Subcutaneous abdominal adipose tissue (tissue), 5 donors: ENCODE measurements around the gene SORCS3.

Source experiments
- H3K27ac ChIP-seq: one replicate; pipeline ENCODE4 v1.7.0; 2013; ENCODE audit warnings: low read depth, mild to moderate bottlenecking, inconsistent platforms, low read length, moderate library complexity
- H3K27me3 ChIP-seq, 5 donors: one replicate each; pipeline ENCODE4 v1.7.0; 2013; ENCODE audit warnings: low read length in 5 of 5, inconsistent platforms in 1 of 5; ENCODE audit not compliant: control insufficient read depth in 5 of 5, insufficient read depth in 4 of 5
- H3K36me3 ChIP-seq, 5 donors: one replicate each; pipeline ENCODE4 v1.7.0; 2013; ENCODE audit warnings: low read length in 5 of 5; ENCODE audit not compliant: control insufficient read depth in 5 of 5, insufficient read depth in 5 of 5
- H3K4me1 ChIP-seq, 5 donors: one replicate each; pipeline ENCODE4 v1.7.0; 2013; ENCODE audit warnings: low read length in 5 of 5, mild to moderate bottlenecking in 3 of 5, moderate library complexity in 1 of 5; ENCODE audit not compliant: control insufficient read depth in 5 of 5, insufficient read depth in 5 of 5
- H3K4me3 ChIP-seq, 5 donors: one replicate each; pipeline ENCODE4 v1.7.0; 2013; ENCODE audit warnings: low read length in 5 of 5, low read depth in 1 of 5
- H3K9ac ChIP-seq, 5 donors: one replicate each; pipeline ENCODE4 v1.7.0; 2013; ENCODE audit warnings: low read length in 5 of 5, mild to moderate bottlenecking in 4 of 5, moderate library complexity in 3 of 5
- H3K9me3 ChIP-seq, 5 donors: one replicate each; pipeline ENCODE4 v1.7.0; 2013; ENCODE audit warnings: low read length in 5 of 5; ENCODE audit not compliant: control insufficient read depth in 5 of 5
- donor health status: healthy.
- donor health status: healthy.
- donor health status: healthy.
- donor health status: healthy.
- donor health status: healthy.

Gene SORCS3

DNA sequence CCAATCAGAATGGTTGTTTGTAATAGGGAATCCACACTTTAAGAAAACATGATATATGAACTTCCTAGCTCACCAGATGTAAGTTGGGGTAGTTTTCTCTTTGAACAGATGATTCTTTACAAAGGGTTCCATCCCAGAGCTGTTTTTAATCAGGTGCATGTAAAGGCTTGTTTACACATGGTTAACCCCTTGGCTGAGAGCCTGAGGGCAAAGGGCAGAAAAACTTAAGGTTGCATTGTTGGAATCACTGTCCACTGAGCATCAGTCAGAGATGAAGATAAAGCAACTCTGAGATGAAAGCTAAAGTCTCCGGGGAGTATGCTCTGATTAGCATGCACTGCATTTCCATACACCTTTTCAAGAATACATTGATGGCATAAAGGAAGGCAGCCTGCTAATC lies 518.2 kb downstream of the SORCS3 start:
- no peak overlapping the region for H3K4me3 ChIP-seq
- no peak overlapping the region for H3K27ac ChIP-seq

DNA sequence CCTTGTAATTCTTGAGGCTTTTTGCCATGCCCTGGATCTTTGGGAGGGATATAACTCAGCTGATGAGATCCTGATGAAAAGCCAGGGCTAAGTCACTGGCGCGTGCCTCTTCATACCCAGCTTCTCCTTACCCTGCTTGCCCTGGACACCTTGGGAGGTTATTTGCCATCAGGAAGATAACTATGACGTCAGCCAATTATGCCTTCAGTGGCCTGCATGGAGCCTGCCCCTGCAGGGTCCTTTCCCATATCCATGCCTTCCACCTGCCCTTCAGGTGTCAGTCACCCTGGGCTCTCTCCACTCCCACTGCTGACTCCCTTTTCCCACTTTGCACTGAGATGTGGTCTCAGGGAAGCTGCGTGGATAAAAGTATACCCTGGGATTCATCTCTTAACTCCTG lies 520.1 kb downstream of the SORCS3 start:
- H3K4me3 ChIP-seq: no peak overlapping the region
- no peaks in the 10 kb centered on the region for H3K4me1 ChIP-seq
- H3K27me3 ChIP-seq: no peaks in the 10 kb centered on the region

More for the DNA sequence above, 518.2 kb downstream of the SORCS3 start:
- Histone ChIP-seq H3K9ac (no peak overlapping the region), H3K27me3 (no peaks in the 10 kb centered on the region), H3K36me3 (no peaks in the 10 kb centered on the region), H3K9me3 (no peaks in the 10 kb centered on the region), H3K4me1 (no peaks in the 10 kb centered on the region)

DNA sequence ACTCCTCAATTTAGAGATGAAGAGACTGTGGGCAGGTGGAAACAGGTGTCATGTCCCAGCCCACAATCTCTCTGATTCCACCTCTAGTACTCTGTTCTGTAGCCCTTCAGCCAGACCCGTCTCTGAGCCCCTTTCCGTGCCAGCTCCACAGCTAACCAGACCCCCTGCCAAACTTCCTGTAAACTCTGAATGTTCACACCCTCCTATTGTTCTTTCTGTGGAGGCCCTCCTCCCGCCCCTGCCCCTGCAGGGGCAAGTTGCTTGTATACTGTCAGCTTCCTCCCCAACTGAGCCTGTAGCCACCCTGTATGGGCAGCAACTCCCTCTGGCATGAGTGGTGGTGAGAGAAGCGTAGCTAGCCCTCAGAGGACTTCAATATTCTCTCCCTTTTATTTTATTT lies 520.7 kb downstream of the SORCS3 start:
- Histone ChIP-seq H3K4me3 (no peak overlapping the region), H3K36me3 (no peaks in the 10 kb centered on the region), H3K9me3 (no peaks in the 10 kb centered on the region), H3K27me3 (no peaks in the 10 kb centered on the region), H3K27ac (no peak overlapping the region), H3K4me1 (no peaks in the 10 kb centered on the region), H3K9ac (no peak overlapping the region)

More for the DNA sequence above, 520.1 kb downstream of the SORCS3 start:
- no peaks in the 10 kb centered on the region for H3K36me3 ChIP-seq
- no peak overlapping the region for H3K9ac ChIP-seq
- no peak overlapping the region for H3K27ac ChIP-seq
- no peaks in the 10 kb centered on the region for H3K9me3 ChIP-seq

DNA sequence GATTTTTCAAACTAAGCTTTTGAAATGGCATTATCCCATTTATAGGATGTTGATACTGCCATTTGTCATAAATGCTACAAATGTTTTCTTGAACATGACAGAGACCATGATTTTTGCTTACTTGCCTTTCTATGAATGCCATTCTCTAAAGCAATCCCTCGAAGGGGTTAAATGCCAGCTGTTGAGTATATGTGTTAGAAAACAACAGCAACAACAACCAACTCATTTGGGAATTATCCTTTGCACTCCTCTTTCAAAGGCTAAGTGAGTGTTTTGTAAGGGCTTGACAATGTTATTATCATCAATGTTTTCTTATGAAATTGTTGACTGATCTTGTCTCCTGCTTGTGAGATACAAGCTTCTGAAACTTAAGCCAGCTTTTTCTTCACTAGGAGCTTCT lies 529.4 kb downstream of the SORCS3 start:
- H3K4me1 ChIP-seq: no peaks in the 10 kb centered on the region
- no peaks in the 10 kb centered on the region for H3K27me3 ChIP-seq
- no peak overlapping the region for H3K4me3 ChIP-seq
- no peak overlapping the region for H3K27ac ChIP-seq
- no peaks in the 10 kb centered on the region for H3K36me3 ChIP-seq
- H3K9ac ChIP-seq: no peak overlapping the region
- peaks cover 0 to 7% (median 0%) of the 10 kb centered on the region in 5 donors for H3K9me3 ChIP-seq

DNA sequence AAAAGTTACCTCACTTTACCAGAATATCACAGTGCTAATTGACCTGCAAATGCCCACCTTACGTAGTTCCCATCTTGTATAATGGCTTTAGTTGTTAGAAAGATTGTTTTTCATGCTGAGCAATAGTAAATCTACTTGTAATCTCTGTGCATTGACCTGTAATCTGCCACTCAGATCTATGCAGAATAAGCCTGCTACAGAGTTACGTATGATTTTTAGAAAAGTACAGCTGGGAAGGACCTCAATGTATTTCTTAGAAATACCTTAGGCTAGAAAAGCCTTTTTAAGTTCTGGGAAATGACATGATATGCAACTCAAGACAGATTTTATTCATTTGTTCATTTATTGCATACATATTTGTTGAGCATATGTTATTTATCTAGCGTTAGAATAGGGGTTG lies 530.9 kb downstream of the SORCS3 start:
- Histone ChIP-seq H3K36me3 (no peaks in the 10 kb centered on the region), H3K9me3 (peaks cover 0 to 7% (median 0%) of the 10 kb centered on the region in 5 donors), H3K27me3 (no peaks in the 10 kb centered on the region), H3K4me3 (no peak overlapping the region), H3K4me1 (no peaks in the 10 kb centered on the region), H3K9ac (no peak overlapping the region), H3K27ac (no peak overlapping the region)

DNA sequence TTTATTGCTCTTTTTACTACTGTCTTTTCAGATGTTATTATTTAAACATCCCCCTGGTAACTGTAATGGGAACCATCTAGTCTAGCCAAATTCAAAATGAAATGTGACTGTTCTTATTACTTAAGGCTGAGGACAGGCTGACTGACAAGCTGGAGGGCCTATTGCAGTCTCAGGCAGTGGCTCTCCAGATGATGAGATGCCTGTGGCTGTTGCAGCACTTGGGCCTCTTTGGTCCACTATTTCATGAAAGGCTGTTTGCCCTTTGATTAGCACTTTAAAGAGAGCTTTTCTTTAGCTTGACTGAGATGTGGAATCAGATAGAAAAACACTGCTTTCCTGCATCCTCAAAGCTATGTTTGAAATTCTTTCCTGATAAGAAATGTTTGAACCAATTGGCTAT lies 540.5 kb downstream of the SORCS3 start:
- no peak overlapping the region for H3K9ac ChIP-seq
- H3K36me3 ChIP-seq: no peaks in the 10 kb centered on the region

DNA sequence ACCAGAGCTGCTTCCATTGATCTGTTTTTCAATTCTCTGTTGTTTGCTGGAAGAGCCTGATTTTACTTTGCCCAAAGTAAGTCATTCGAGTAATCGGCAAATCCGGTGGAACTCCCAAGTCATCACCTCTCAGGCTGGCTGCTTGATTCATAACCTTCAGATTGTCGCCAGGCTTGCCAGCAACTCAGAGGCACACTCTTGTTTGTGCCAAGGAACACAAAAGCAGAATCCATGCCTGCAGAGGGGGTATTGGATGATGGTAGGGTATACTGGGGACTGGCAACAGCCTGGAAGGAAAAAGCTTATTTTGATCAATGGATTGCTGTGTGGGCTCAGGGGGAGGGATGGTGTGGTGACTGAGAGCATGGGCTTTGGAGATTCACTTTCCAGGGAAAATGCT lies 542.4 kb downstream of the SORCS3 start:
- H3K4me1 ChIP-seq: no peaks in the 10 kb centered on the region
- H3K9me3 ChIP-seq: no peaks in the 10 kb centered on the region
- no peak overlapping the region for H3K9ac ChIP-seq
- H3K27ac ChIP-seq: no peak overlapping the region
- no peak overlapping the region for H3K4me3 ChIP-seq
- H3K27me3 ChIP-seq: no peaks in the 10 kb centered on the region
- H3K36me3 ChIP-seq: no peaks in the 10 kb centered on the region

More for the DNA sequence above, 540.5 kb downstream of the SORCS3 start:
- Histone ChIP-seq H3K9me3 (no peaks in the 10 kb centered on the region), H3K4me1 (no peaks in the 10 kb centered on the region), H3K27ac (no peak overlapping the region), H3K27me3 (no peaks in the 10 kb centered on the region), H3K4me3 (no peak overlapping the region)

DNA sequence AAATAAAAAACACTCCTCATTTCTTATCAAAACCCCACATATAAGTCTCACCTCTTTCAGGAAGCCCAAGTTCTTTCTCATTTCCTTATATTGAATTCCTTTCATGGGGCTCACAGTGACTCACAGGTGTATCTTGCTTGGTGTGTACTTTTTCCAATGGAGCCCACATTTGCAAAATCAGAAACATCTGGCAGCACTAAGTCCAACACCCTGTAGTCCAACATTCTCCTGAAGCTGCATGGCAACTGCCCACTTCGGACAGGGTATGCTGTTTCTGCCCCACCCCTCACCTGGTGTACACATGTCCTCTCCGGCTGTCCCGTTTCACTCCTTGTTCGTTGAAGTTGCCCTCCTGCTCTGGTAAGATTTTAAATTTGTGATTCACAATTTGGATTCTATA lies 544.1 kb downstream of the SORCS3 start:
- H3K27me3 ChIP-seq: peaks cover 0 to 3% (median 0%) of the 10 kb centered on the region in 5 donors
- no peak overlapping the region for H3K4me3 ChIP-seq
- H3K4me1 ChIP-seq: no peaks in the 10 kb centered on the region
- H3K9me3 ChIP-seq: no peaks in the 10 kb centered on the region
- H3K9ac ChIP-seq: no peak overlapping the region
- no peak overlapping the region for H3K27ac ChIP-seq
- no peaks in the 10 kb centered on the region for H3K36me3 ChIP-seq

DNA sequence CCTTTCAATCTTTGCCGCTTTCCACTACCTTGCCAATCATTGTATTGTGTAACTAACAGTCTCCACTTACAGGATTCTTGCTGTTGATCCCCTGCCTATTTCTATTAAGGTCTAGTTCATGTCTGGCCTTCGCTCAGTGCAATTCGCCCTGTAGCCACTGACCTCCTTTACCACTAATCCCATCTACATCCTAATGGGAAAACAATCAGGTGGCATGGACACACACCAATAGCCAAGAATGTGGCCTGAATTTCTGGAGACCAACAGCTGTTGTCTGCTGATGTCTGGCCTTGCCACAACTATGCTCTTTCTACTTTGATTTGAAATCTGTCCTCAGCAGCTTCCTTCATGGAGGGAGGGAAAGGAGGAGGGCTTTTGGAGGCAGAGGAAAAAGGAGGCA lies 546.2 kb downstream of the SORCS3 start:
- H3K27me3 ChIP-seq: peaks cover 0 to 3% (median 0%) of the 10 kb centered on the region in 5 donors
- H3K4me1 ChIP-seq: no peaks in the 10 kb centered on the region
- H3K27ac ChIP-seq: no peak overlapping the region
- no peaks in the 10 kb centered on the region for H3K9me3 ChIP-seq
- H3K4me3 ChIP-seq: no peak overlapping the region
- no peak overlapping the region for H3K9ac ChIP-seq
- H3K36me3 ChIP-seq: no peaks in the 10 kb centered on the region

DNA sequence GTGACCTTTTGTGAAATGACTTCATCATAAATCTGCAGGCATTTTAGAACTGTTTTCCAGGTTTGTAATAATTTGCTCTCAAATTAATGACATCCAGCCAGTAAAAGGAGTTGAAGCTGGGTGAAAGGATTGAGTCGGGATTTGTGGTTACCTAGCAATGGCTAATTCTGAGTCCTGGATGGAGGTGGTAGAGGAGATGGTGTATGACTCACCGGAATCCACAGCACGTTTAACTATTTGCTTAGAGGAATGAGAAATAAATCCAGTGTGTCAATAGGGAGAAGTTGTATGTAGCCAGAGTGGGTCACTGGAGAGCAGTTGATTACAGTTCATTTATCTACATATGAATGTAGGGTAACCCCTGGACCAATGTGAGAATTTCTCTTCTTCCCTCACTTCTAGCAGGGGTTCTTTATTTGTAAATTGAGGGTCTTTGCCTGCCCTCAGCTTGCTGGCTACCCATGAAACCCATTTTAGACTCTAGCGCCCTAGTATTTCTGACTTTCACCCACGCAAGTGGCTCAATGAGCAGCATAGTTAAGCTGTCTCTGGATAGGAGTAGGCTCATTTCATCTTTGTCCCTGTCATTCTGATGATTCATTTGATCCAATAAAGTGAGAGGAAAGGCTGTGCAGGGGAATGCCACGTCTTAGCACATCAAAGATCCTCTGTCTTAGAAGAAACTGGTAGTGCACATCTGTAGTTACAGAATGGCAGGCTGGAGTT lies 547.8 kb downstream of the SORCS3 start:
- Histone ChIP-seq H3K27ac (no peak overlapping the region), H3K9ac (no peak overlapping the region)

More for the DNA sequence above, 547.8 kb downstream of the SORCS3 start:
- no peaks in the 10 kb centered on the region for H3K9me3 ChIP-seq
- H3K4me1 ChIP-seq: no peaks in the 10 kb centered on the region
- H3K27me3 ChIP-seq: peaks cover 0 to 3% (median 0%) of the 10 kb centered on the region in 5 donors
- H3K4me3 ChIP-seq: no peak overlapping the region
- H3K36me3 ChIP-seq: no peaks in the 10 kb centered on the region
